ENCODE results near the gene LMBR1. TPM values are rescaled to one million over a fixed set of nuclear protein-coding genes. Genes with fewer than 3 reads are reported as not detected.

The LMBR1 gene
- total RNA-seq, 3 donors from 2014 or later: 40.5 to 56.3 (median 44.9) TPM

GRCh38 chr7:156662277-156662676 is 230.7 kb downstream of the LMBR1 start:
- Histone ChIP-seq H3K4me1 (ENCODE audit: low read depth) (no peaks in the 10 kb centered on the region), H3K9me3 (no peaks in the 10 kb centered on the region), H3K36me3 (ENCODE audit: low read depth) (no peaks in the 10 kb centered on the region), H3K4me3 (no peak overlapping the region)
- TF ChIP-seq CTCF (IDR thresholded peaks at IDR 0.05): no peak
- peak; percentile 70 for ATAC-seq
- intact Hi-C loops (cut with DNase I, micrococcal nuclease): no loop called here
- no peak for DNase-seq

- no peak overlapping the region for H3K4me3 ChIP-seq
- intact Hi-C loops (cut with DNase I, micrococcal nuclease): no loop called here
- no peaks in the 10 kb centered on the region for H3K4me1 ChIP-seq (ENCODE audit: low read depth)
- TF ChIP-seq CTCF (IDR thresholded peaks at IDR 0.05): no peak
- no peaks in the 10 kb centered on the region for H3K36me3 ChIP-seq (ENCODE audit: low read depth)
- H3K9me3 ChIP-seq: no peaks in the 10 kb centered on the region
- ATAC-seq (no peak), DNase-seq (no peak)
These were observed 231.3 kb downstream of the LMBR1 start for GRCh38 chr7:156661637-156662036.

GRCh38 chr7:156659961-156660360 is 233.0 kb downstream of the LMBR1 start:
- DNase-seq (no peak), ATAC-seq (no peak)
- no peaks in the 10 kb centered on the region for H3K4me1 ChIP-seq (ENCODE audit: low read depth)
- no peak for TF ChIP-seq CTCF (IDR thresholded peaks at IDR 0.05)
- no peaks in the 10 kb centered on the region for H3K36me3 ChIP-seq (ENCODE audit: low read depth)
- no peak overlapping the region for H3K4me3 ChIP-seq
- intact Hi-C loops (cut with DNase I, micrococcal nuclease): no loop called here
- H3K9me3 ChIP-seq: no peaks in the 10 kb centered on the region

GRCh38 chr7:156659203-156659602 is 233.8 kb downstream of the LMBR1 start:
- Histone ChIP-seq H3K4me1 (ENCODE audit: low read depth) (no peaks in the 10 kb centered on the region), H3K36me3 (ENCODE audit: low read depth) (no peaks in the 10 kb centered on the region), H3K4me3 (no peak overlapping the region), H3K9me3 (no peaks in the 10 kb centered on the region)
- DNase-seq (no peak), ATAC-seq (no peak)
- intact Hi-C loops (cut with DNase I, micrococcal nuclease): no loop called here
- TF ChIP-seq CTCF (IDR thresholded peaks at IDR 0.05): no peak

GRCh38 chr7:156657681-156658080 is 235.3 kb downstream of the LMBR1 start:
- Histone ChIP-seq H3K4me3 (no peak overlapping the region), H3K36me3 (ENCODE audit: low read depth) (no peaks in the 10 kb centered on the region), H3K4me1 (ENCODE audit: low read depth) (no peaks in the 10 kb centered on the region), H3K9me3 (no peaks in the 10 kb centered on the region)
- intact Hi-C loops (cut with DNase I, micrococcal nuclease): no loop called here
- no peak for DNase-seq
- ATAC-seq: no peak
- TF ChIP-seq CTCF (IDR thresholded peaks at IDR 0.05): no peak

- ATAC-seq (no peak), DNase-seq (no peak)
- H3K36me3 ChIP-seq (ENCODE audit: low read depth): no peaks in the 10 kb centered on the region
- H3K4me1 ChIP-seq (ENCODE audit: low read depth): no peaks in the 10 kb centered on the region
- intact Hi-C loops (cut with DNase I, micrococcal nuclease): no loop called here
- no peak for TF ChIP-seq CTCF (IDR thresholded peaks at IDR 0.05)
- no peak overlapping the region for H3K4me3 ChIP-seq
- H3K9me3 ChIP-seq: no peaks in the 10 kb centered on the region
These were observed 236.4 kb downstream of the LMBR1 start for GRCh38 chr7:156656598-156656997.

Measured in mucosa of descending colon (tissue), 3 donors.